ENCODE measurements around the gene MAML3.
A peak's percentile ranks its signal among the peaks of the same experiment; 100 is the strongest.

MAML3 gene

GRCh38 chr4:139826426-139826825 is 327.6 kb downstream of the MAML3 start:
- no peak for DNase-seq

- DNase-seq: no peak
These were observed 328.4 kb downstream of the MAML3 start for GRCh38 chr4:139825523-139826014.

GRCh38 chr4:139824882-139825522 is 329.0 kb downstream of the MAML3 start:
- DNase-seq: no peak

GRCh38 chr4:139823746-139824145 is 330.2 kb downstream of the MAML3 start:
- DNase-seq: no peak

- DNase-seq: no peak
These were observed 330.6 kb downstream of the MAML3 start for GRCh38 chr4:139823345-139823744.

- no peak for DNase-seq
These were observed 331.6 kb downstream of the MAML3 start for GRCh38 chr4:139822391-139822790.

- no peak for DNase-seq
These were observed 334.9 kb downstream of the MAML3 start for GRCh38 chr4:139819082-139819481.

GRCh38 chr4:139817657-139818452 is 336.1 kb downstream of the MAML3 start:
- no peak for DNase-seq

GRCh38 chr4:139816856-139817255 is 337.1 kb downstream of the MAML3 start:
- no peak for DNase-seq

- peak; percentile 76 for DNase-seq
These were observed 338.0 kb downstream of the MAML3 start for GRCh38 chr4:139815778-139816601.

GRCh38 chr4:139814323-139815015 is 339.5 kb downstream of the MAML3 start:
- DNase-seq: no peak

GRCh38 chr4:139813881-139814280 is 340.1 kb downstream of the MAML3 start:
- DNase-seq: no peak

- DNase-seq: no peak
These were observed 343.3 kb downstream of the MAML3 start for GRCh38 chr4:139810710-139811109.

GRCh38 chr4:139809757-139810140 is 344.2 kb downstream of the MAML3 start:
- DNase-seq: no peak

GRCh38 chr4:139808808-139809756 is 344.9 kb downstream of the MAML3 start:
- no peak for DNase-seq

GRCh38 chr4:139808381-139808807 is 345.6 kb downstream of the MAML3 start:
- no peak for DNase-seq

- no peak for DNase-seq
These were observed 346.5 kb downstream of the MAML3 start for GRCh38 chr4:139807483-139807882.

GRCh38 chr4:139806929-139807328 is 347.1 kb downstream of the MAML3 start:
- no peak for DNase-seq

GRCh38 chr4:139802931-139803330 is 351.1 kb downstream of the MAML3 start:
- DNase-seq: no peak

GRCh38 chr4:139802488-139802887 is 351.5 kb downstream of the MAML3 start:
- no peak for DNase-seq

- DNase-seq: no peak
These were observed 352.1 kb downstream of the MAML3 start for GRCh38 chr4:139801895-139802294.

GRCh38 chr4:139800082-139800481 is 353.9 kb downstream of the MAML3 start:
- DNase-seq: no peak
